Activated CD4-positive, alpha-beta T cell treated with anti-CD3 and anti-CD28 coated beads, Interleukin-2, amount 50 U/mL, for 24 hours (primary cell): ENCODE results near the gene ZBTB45.
A peak's percentile ranks its signal among the peaks of the same experiment; 100 is the strongest.

Experiments used
- DNase-seq, 2 donors: peaks; one replicate each; pipeline ENCODE4 v3.0.0-alpha.2; 2020; ENCODE audit warnings: low read depth in 1 of 2, low spot score in 1 of 2

Gene ZBTB45

DNA sequence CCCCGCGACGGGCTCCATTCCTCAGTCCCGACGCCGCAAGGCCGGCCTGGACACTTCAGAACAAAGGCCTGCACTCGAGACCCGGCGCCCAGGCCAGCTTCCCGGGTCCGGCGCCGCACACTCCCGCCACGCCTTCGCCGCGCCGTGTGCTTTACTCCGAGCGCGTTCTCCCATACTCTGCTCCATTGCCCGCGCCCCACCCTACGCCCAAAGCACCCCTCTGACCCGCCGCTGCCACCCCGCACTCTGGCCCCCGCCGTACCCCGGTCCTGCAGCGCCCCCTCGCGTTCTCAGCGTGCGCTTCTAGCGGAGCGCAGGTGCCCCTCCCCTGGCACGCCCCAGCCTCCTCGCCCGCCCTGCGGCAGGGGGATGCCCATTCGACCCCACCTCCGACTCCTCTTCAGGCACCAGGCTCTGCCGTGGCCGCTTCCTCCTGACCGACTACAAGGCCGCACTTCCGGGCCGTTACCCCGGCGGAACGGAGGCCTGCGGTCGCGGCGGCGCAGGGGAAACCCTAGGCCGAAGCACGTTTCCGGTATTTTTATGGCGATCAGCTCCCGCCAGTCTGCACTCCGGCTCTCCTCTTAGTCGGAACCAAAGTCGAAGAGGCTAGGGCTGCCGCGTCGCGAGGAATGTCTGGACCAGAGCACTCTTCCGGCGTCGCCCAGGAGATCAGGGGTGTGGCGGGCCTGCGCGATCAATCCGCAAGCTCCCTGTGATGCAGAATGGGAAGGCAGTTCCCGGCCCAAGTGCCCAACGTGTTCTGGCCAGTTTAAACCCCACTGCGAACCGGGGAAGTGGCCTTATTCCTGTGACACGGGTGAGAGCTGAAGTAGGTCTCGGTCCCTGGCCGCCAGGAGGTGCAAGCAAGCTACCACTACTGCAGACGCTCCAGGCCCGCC lies at the start of gene ZBTB45:
Gene ZBTB45, minus strand, starts transcription at position 456 of the 902 bp plus-strand sequence. CDS start 2,137 bp downstream, outside the sequence.
- peak; percentile 81 to 90 for DNase-seq

DNA sequence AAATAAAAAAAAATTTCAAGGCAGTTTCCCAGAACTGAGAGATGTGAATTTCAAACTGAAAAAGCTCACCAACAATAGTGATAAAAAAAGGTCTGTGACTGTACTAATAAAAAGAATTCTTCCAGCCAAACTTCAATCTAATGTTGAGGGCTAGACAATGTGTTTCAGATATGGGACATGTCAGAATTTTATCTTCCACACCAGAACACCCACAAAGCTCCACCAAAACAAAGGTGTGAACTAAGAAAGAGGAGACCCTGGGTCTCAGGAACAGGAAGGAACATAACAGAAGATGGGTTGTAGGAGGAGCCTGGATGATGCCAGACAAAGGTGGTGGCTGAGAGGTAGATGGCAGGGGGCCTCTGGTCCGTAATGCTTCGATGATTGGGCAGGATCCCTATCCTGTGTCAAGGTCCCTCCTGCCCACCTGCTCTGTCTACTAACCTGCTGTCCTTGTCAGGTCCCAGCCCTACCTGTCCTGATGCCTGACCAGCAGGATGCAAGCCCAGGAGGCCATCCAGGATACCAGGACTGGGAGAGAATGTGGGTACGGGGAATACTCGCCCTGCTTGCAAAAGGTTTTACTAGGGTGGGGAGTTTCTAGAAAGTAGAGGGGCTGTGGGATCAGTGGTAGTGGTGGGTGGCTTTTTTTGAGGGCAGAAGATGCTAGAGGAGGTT lies 49.0 kb upstream of the ZBTB45 start:
- no peak for DNase-seq

DNA sequence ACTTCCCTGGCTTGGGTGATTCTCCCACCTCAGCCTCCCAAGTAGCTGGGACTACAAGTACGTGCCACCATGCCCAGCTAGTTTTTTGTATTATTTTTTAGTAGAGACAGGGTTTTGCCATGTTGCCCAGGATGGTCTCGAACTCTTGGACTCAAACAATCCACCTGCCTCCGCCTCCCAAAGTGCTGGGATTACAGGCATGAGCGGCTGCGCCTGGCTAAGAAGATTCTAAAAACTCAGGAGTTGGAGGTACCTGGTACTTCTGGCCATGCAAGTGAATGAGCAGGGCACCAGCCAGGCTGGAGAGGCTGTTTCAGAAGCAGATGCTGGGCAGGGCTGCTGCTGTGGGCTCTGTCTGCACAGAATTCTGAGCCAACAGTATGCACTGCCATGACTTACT lies 47.4 kb upstream of the ZBTB45 start:
- DNase-seq = no peak

DNA sequence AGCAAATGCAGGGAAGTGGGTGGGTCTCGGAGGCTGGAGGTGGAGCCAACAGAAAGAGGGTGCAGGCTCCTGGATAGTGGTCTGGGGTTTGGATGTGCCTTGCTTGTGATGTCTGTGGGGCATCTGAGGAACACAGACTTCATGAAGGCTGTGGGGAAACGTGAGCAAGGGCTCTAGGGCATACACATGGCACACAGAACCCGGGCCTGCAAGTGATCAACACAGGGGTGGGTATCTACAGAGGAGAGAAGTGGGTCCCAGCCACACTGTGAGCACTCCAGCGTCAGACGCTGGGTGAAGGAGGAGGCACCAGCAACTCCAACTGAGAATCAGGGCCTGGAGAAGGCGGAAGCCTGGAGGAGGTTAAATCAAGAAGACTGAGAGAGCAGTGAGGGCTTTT lies 44.2 kb upstream of the ZBTB45 start:
- no peak for DNase-seq

DNA sequence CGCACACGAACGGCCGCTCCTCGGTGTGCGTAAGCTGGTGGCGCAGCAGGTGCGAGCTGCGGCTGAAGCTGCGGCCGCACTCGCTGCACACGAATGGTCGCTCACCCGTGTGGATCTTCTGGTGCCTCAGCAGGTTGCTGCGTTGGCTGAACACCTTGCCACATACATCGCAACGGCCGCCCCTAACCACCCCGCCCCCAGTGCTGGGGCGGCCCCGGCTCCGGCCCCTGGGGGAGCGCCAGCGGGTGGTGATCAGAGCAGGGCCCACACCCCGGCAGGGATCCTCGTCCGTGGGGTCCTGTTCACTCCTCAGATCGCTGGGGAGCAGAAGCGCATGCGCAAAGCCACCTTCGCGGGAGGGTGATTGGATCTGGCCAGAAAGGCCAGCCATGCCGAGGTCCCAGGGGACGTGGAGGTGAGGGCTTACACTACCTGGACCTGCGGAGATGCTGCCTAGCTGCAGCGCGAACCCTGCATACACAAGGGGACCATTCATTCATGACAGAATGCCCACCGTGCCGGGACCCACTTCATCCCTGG lies 43.5 kb upstream of the ZBTB45 start:
- DNase-seq = no peak

DNA sequence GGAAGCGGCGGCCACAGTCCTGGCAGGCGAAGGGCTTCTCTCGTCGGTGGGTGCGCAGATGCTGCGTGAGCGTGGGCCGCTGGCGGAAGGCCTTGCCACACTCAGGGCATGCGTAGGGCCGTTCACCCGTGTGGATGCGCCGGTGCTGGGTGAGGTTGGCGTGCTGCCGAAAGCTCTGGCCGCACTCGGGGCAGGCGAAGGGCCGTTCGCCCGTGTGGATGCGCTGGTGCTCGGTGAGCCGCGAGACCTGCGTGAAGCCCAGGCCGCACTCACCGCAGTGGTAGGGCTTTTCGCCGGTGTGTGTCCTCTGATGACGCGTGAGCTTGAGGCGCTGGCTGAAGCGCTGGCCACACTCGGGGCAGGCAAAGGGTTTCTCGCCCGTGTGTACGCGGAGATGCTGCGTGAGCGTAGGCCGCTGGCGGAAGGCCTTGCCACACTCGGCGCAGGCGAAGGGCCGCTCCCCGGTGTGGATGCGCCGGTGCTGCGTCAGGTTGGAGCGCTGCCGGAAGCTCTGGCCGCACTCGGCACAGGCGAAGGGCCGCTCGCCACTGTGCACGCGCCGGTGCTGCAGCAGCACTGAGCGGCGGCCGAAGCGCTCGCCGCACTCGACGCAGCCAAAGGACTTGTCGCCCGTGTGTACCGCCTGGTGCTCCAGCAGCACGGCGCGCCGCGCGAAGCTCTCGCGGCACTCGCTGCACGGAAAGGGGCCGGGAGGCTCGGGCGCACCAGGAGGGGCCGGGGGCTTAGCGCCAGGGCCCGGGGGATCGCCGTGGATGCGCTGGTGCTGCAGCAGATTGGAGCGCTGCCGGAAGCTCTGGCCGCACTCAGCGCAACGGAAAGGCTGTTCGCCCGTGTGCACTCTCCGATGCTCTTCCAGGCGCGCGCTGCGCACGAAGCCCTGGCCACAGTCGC lies 42.8 kb upstream of the ZBTB45 start:
- no peak for DNase-seq

DNA sequence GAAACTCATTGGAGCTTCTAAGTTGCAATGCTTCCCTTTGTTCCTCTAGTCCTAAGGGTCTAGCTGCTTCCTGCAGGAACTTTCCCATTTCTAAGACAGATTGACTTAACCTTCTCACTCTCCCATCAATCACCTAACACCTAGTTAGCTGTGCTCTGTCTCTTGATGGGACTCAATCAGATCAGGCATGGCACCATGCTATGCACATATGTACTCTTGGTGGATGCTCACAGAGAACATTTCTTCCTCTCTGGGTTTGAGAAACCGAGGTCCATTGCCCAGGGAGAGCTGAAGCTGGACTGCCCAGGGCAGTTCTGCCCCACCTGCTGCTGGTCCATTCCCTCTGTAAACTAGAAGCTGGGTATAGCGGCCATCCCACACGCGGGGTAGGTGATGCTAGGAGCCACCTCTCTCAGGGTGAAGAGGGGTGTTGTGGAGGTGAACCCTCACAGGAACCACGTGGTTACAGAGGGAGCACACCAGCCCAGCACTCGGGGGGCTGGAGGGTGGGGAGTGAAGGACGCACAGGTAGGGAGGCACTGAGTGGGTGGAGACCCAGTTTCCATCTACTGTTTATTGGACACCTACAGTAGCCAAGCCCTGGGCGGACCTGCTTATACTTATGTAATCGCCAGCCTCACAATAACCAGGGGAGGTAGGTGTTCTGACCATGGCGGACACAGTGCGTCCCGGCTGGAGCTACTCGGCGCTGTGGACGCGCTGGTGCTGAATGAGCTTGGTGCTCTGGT lies 41.9 kb upstream of the ZBTB45 start:
- no peak for DNase-seq

DNA sequence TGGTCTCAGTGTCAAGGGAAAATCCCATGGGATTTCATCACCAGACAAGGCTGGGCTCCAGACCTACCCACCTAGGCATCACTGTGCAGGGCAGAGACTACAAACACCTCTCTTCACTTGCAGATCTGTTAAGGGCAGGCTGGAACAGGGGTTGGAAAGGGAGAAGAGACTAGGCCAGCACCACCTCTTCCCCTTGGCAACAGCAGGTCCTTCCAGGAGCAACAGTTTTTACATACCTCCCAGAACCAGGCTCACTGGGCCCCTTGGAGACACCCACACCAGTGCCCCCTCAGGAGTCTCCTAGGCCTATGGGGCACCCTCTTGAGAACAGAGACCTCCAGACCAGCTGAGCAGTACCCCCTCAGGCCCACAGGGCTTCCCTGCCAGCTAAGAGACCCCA lies 41.3 kb upstream of the ZBTB45 start:
- DNase-seq = no peak

DNA sequence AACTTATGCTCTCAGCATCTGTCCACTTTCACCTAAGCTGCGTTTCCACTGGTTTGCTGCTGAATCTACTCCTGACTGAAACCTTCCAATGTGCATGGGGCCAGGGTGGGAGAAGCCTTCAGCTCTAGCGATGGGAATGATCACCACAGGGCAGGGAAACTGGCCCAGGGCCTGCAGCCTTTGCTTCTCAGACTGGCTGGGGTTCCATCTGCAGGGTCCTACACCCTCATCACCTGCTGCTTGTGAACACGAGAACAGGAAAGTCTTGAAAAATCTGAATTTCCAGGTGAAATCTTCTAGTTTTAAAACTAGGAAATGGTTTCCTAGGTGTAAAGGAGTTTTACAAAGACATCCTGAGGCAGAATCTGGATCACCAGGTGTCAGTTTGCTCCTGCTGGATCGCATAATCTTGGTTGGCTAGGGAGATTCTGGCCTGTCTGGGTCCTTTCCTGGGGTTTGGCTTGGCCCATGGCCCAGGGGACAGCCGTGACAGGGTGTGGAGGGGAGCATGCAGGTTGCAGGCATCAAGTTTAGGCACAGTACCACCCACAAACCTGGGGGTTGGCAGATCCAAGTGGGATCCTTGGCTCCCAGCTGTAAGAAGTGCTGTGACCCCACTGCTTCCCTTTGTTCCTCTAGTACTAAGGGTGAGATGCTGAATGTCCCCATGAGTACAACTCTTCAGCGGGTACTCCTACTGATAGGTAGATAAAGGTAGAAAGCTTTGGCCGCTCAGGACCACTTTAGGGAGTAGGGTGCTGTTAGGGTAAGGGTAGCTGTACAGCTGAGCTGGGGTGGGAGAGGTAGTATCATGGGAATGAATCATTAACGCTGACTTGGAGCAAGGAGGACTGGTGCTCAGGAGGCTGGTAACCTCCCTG lies 40.6 kb upstream of the ZBTB45 start:
- DNase-seq = no peak

DNA sequence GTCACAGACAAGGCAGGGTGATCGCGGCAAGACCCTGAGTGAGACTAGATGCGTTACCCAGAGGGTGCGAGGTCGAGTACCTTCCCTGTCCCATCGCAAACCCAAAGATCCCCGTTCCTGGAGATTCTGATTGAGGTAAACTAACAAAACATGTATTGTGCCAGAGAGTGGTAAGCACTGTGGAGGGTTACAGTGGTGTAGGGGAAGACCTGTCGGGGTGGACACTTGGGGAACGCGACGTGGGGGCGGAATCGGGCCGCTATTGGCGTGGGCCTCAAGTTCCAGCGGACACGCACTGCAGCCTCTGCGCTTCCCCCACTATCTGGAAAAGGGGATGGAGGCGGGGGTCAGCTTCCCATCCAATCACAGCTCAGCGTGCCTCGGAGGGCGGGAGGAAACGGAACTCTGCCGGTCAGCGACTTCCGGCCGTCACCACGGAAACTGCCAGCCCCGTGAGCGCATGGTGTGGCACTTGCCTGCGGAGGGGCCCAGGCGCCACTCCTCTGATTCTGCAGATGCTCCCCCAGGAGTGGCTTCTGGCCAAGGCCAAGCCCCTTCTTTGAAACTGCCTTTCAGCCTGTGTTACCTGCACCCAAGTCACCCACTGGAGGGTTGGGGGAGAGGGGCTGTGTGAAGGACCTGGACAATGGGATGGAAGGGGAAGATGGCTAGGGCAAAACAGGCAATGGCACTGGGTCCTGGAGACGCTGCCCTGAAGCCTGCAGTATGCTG lies 39.8 kb upstream of the ZBTB45 start:
- peak in 1 of 2 donors; percentile 72 for DNase-seq

DNA sequence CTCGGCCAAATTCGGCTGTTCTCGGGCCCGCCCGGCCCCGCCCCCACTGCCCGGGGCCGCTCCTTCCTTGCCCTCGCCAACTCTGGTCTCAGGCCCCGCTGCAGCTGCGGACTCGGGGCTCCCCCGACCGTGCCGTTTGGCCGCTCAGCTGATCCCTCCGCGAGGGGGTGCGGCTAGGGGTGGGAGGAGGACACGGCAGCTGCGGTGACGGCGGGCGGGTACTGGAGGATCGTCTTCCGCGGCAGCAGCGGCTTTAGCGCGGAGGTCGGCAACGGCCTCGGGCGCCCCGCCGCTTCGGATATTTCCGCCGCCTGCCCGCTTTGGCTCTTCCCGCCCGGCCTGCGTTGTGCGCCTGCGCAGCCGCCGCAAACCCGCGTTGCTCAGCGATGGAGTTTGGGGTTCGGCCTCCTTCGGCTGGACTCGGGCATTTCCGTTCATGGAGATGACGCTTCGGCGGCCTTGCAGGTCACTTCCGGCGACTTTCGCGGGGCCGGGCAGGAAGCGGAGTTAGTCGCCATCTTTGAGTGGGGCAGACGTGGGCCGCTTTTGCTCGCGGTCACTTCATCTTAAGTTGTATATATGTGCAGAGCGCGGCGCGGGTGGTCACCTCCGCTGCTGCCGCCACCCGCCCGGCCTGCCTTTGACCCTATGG lies 39.1 kb upstream of the ZBTB45 start:
- DNase-seq = peak; percentile 96 to 99

DNA sequence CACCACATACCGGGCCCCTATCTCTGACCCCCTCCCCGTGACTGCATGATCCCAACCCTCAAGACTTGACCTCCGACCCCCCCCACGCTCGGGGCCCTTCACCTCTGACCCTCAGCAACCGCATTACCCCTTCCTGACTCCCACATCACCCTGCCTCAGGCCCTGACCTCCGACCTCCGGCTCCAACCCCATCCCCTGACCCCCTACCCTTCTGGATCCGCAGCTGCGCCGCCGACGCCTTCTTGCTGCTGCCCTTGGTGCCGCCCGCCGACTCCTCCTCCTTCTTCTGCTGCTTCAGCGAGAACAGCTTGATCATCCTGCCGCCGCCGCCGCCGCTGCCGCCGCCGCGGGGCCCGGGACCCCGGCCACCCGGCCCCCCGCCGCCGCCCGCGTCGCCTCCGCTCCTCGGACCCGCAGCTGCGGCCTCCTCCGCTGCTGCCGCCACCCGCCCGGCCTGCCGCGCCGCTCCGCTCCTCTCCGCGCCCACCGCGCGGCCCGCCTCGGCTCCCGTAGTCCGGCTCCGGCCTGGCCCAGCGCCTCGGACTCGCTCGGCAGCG lies 38.5 kb upstream of the ZBTB45 start, which contains the start of gene UBE2M:
Gene UBE2M, minus strand, starts transcription at position 546 of the 557 bp plus-strand sequence. Its CDS starts 230 bp downstream, at position 316.
- no peak for DNase-seq

DNA sequence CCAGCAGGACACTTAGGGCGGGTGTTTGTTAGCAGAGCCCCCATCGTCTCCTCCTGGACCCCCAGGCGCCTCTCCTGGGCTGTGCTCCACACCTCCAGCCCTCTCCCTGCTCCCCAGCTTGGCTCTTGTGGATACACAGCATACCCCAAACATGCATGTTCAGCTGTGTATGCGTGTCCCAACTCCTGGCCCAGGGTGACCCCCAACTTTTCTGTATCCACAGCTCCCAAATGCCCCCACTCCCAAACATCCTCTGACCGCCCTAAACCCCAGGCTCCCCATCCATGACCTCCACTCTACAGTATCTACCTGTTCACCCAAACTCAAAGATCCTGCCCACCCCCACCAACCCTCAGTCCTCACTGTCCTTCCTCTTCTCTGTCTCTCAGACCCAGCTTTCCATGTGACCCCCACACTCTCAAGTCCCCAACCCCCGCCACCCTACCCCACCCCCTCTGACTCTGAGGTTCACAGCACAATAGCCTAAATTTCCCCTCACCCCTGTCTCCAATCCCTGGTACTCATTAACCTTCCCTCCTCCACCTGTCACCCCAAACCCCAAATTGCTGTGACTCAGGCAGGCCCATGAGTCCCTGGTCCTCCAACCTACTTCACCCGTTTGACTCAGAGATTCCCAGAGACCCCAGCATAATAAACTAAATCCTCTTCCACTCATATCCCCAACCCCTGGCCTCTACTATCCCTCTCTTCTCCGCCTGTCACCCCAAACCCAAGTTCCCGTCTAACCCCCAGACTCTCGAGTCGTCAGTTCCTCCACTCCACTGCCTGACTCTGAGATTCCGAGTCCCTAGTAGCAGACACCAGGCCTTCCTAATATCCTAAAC lies 37.8 kb upstream of the ZBTB45 start:
- no peak for DNase-seq

DNA sequence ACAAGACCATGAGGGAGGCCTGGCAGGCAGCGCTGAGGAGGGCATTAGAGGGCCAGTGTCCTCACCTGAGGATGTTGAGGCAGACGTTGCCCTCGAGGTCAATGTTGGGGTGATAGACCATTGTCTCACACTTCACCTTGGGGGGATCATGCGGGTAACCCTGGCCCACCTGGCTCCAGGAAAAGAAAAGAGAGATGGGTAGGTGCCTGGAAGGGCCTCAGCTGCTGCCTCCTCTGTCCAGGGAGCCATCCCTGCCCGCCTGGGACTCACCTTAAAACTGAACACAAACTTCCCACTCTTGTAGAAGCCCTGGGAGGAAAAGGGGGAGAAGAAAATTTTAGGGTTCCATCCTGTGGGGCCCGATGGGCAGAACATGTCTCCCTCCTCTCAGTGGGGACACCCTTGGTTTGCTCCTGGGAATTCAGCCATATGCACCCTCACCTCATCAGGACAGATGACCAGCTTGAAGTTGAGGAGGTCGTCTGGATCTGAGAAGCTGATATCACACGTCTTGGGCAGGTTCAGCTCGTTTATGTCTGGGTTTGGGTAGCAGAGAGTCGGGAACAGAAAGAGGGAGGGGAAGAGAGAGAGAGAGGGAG lies 37.1 kb upstream of the ZBTB45 start:
- no peak for DNase-seq

DNA sequence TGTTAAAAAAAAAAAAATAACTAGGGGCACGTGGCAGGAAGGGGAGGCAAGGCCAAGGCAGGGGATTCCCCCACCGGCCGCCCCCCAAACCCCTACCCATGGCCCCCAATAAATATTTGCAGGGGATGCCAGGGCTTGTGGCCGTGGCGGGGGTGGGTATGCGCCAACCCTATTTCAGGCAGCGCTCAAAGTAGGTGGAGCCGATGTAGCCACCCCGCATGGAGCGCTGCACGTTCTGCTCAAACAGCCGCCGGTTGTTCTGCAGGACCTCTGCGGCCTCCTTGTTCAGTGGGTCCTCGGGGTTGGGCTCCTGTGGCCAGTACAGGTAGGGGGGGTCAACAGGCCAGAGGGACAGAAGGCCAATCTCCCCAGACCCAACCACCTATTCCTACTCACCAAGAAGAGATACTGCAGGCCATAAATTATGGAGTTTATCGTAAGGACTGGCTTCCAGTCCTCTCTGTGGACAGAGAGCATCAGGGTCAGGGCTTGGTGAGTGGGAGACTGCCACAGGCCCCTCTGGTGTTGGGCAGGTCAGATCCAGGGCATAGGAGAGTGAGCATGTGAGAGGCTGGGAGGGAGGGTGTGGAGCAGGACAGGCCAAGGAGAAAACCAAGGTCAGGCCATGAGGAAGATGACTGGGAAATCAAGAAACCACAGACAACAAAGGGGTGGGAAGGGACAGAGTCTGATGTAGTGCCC lies 36.5 kb upstream of the ZBTB45 start:
- no peak for DNase-seq

DNA sequence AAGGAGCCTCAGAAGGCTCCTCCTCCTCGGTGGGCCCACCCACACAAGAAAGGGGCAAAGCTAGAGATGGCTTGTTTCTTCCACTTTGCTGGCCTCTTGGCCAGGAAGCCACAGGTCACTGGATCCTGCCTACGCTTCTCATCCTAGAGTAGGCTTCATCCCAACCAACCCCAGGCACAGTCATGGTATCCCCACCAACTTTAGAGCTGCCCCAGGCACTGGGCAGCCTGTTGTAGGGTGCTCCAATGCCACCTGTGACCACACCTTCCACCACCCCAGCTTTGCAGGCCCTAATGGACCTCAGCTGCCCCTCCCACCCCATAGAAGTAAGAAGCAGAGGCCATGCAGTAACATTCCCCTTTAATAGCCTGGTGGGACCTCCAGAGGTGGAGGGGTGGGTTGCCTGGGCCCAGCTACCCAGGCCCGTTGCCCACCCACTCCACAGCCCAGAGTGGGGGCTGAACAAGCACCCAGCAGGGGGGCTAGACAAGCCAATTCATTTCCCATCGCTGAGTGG lies 35.8 kb upstream of the ZBTB45 start:
- DNase-seq = no peak
